BE2C (cell line): ENCODE measurements around the gene RGS14.

Experiments used
- DNase-seq: peaks from one replicate; pipeline ENCODE4 v3.0.0-alpha.2; 2020
- H3K27me3 ChIP-seq: fragments of 250-450 bp; sonication (Bioruptor Pico); 2 replicates; pipeline ENCODE4 v1.5.1; 2020; ENCODE audit warnings: mild to moderate bottlenecking
- H3K36me3 ChIP-seq: fragments of 250-450 bp; sonication (Bioruptor Pico); 2 replicates; pipeline ENCODE4 v1.5.1; 2020; ENCODE audit warnings: mild to moderate bottlenecking
- H3K4me1 ChIP-seq: fragments of 250-450 bp; sonication (Bioruptor Pico); 2 replicates; pipeline ENCODE4 v1.5.1; 2020
- H3K4me3 ChIP-seq: 2 replicates; pipeline ENCODE4 v1.5.1; 2011; ENCODE audit warnings: low read depth, low read length
- H3K9me3 ChIP-seq: fragments of 250-450 bp; sonication (Bioruptor Pico); 2 replicates; pipeline ENCODE4 v1.5.1; 2020
- TF ChIP-seq, protein P1 (sequence below): IDR thresholded peaks from 2 replicates; pipeline ENCODE4 v1.5.1; 2012; ENCODE audit warnings: mild to moderate bottlenecking, low read depth, low read length

Gene RGS14

GRCh38 chr5:177402271-177403043, 44.7 kb downstream of the RGS14 start:
- Histone ChIP-seq H3K27me3 (no peaks in the 10 kb centered on the region), H3K4me1 (peaks cover 8% of the 10 kb centered on the region), H3K4me3 (peak overlapping the region; percentile 66), H3K36me3 (no peaks in the 10 kb centered on the region), H3K9me3 (no peaks in the 10 kb centered on the region)
- TF ChIP-seq, protein P1, sequence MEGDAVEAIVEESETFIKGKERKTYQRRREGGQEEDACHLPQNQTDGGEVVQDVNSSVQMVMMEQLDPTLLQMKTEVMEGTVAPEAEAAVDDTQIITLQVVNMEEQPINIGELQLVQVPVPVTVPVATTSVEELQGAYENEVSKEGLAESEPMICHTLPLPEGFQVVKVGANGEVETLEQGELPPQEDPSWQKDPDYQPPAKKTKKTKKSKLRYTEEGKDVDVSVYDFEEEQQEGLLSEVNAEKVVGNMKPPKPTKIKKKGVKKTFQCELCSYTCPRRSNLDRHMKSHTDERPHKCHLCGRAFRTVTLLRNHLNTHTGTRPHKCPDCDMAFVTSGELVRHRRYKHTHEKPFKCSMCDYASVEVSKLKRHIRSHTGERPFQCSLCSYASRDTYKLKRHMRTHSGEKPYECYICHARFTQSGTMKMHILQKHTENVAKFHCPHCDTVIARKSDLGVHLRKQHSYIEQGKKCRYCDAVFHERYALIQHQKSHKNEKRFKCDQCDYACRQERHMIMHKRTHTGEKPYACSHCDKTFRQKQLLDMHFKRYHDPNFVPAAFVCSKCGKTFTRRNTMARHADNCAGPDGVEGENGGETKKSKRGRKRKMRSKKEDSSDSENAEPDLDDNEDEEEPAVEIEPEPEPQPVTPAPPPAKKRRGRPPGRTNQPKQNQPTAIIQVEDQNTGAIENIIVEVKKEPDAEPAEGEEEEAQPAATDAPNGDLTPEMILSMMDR: peak; percentile 61
- peak; percentile 88 for DNase-seq

DNA sequence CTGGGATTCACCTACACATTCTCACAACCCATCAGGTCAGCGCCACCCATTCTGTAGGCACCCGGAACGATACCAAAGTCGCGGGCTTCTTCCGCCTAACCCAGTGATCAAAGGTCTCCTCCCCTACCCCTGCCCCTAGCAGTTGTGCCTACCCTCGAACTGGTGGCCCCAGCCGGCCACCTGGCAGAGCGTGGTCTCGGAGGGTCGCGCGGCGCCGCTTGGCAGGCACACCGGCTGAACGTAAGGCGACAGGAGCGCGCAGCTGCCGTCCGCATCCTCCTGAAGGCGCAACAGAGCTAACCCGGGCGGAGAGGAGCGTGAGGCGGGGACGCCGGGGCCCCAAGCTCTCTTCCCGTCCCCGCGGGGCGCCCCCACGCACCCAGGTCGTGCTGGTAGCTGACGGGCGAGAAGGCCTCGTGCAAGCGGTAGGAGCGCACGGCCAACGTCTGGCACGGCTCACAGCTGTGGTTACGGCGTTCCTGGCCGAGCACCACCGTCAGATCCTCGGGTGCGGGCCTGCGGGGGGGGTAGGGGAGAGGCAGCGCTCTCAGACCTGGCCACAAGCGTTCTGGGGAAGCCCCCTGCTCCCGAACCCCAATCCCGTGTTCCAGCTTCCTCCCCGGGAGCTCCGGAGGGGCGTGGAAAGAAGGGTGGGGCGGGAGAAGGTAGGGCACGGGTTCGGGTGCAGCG, 45.5 kb downstream of the RGS14 start:
- no peaks in the 10 kb centered on the region for H3K27me3 ChIP-seq
- DNase-seq: peak; percentile 67

GRCh38 chr5:177403792-177404640, 46.3 kb downstream of the RGS14 start:
- Histone ChIP-seq H3K27me3 (no peaks in the 10 kb centered on the region), H3K4me1 (peaks cover 8% of the 10 kb centered on the region), H3K36me3 (no peaks in the 10 kb centered on the region), H3K4me3 (peak overlapping the region; percentile 66), H3K9me3 (no peaks in the 10 kb centered on the region)
- peak; percentile 92 for DNase-seq
- TF ChIP-seq, protein P1: peak; percentile 75

More for the DNA sequence above, 45.5 kb downstream of the RGS14 start:
- no peaks in the 10 kb centered on the region for H3K36me3 ChIP-seq
- TF ChIP-seq, protein P1: no peak
- H3K4me1 ChIP-seq: peaks cover 8% of the 10 kb centered on the region
- H3K4me3 ChIP-seq: peak overlapping the region; percentile 66
- H3K9me3 ChIP-seq: no peaks in the 10 kb centered on the region

- TF ChIP-seq, protein P1: no peak
- Histone ChIP-seq H3K27me3 (no peaks in the 10 kb centered on the region), H3K4me3 (peak overlapping the region; percentile 66), H3K4me1 (peaks cover 8% of the 10 kb centered on the region), H3K36me3 (no peaks in the 10 kb centered on the region), H3K9me3 (no peaks in the 10 kb centered on the region)
- DNase-seq: peak; percentile 35
Measured at GRCh38 chr5:177404641-177405179, 47.0 kb downstream of the RGS14 start.

GRCh38 chr5:177405312-177405711, 47.6 kb downstream of the RGS14 start:
- DNase-seq: no peak
- Histone ChIP-seq H3K4me1 (peaks cover 8% of the 10 kb centered on the region), H3K27me3 (no peaks in the 10 kb centered on the region), H3K9me3 (no peaks in the 10 kb centered on the region), H3K36me3 (no peaks in the 10 kb centered on the region), H3K4me3 (peak overlapping the region; percentile 66; the same call in 1 of the 2 replicates)
- TF ChIP-seq, protein P1: no peak
